Ramos (cell line): Measurements from ENCODE around the gene COLEC12.

ENCODE experiments used
- in situ Hi-C: fragments of 300-500 bp; cut with MboI; formaldehyde crosslinking; loops from one replicate; pipeline ENCODE4 v1.14.3; 2022; ENCODE audit warnings: low sequenced_read_pairs; ENCODE audit not compliant: unreplicated experiment

Gene COLEC12

DNA sequence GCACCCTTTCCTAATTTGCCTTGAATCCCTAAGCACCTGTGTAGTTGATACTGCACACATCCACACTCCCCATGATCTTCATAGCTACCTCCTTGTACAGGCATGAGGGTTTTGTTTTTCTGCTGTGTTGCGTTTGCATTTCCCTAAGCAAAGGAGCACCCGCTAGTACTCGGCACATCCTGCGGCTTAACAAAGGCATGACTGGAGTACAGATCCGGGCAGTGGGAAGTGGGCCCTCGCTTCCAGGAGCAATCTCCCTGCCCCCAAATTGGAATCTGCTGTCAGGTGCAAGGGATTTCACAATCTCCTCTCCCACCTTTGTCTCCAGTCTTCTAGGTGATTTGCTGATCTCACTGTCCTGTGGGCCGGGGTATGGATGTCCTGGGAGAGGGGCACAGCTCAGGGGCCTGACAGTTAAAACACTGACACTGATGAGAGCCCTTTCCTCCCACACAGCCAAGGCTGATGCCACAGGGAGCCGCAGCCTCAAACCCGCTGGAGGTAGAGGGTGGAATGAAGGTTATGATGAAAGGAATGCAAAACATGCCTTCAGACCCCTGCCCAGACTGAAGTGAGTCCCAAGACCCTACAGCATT is 133.9 kb downstream of the COLEC12 start:
- in situ Hi-C loops, result no loop called here

DNA sequence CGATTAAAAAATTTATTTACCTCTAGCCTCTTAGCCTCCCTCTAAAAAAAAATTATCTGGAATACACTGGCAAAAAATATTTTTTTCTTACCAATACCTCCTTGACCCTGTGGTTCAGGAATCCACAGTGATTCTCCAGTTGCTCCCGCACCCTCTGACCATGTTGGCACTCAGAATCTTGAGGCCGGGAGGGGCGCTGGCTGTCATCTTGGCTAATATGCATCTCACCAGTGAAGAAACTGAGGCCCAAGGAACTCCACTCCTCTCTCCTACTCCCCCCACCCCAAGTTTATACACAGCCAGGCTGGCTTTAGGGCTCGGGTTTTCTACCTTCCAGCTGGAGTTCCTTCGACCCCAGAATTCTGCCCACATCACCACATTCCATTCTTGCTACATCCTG is 134.8 kb downstream of the COLEC12 start:
- in situ Hi-C loops, result no loop called here

DNA sequence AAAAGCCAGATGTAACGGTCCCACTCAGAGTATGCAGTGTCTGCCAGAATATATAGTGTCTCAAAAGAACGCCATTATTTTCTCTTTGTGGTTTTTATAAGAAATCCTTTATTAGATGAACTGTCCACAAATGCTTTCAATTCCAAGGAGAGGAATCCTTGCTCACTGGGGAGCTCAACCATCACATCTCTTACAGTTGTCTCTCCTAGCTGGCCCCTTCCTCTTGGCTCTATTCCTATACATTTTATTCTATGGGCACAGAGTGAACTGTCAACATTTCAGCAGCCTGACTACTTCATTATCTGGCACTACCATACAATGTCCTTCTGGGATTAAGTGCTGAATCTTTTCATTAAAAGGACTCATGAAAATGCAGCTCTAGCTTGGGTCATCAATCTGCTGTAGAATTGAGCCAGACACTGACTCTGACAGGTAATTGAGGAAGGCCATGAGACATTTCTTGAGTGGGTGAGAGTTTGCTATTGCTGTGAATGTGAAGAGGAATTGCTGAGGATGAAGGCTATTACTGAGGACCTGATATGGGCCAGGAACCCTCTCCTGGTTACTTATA is 136.2 kb downstream of the COLEC12 start:
- in situ Hi-C loops, result no loop called here

DNA sequence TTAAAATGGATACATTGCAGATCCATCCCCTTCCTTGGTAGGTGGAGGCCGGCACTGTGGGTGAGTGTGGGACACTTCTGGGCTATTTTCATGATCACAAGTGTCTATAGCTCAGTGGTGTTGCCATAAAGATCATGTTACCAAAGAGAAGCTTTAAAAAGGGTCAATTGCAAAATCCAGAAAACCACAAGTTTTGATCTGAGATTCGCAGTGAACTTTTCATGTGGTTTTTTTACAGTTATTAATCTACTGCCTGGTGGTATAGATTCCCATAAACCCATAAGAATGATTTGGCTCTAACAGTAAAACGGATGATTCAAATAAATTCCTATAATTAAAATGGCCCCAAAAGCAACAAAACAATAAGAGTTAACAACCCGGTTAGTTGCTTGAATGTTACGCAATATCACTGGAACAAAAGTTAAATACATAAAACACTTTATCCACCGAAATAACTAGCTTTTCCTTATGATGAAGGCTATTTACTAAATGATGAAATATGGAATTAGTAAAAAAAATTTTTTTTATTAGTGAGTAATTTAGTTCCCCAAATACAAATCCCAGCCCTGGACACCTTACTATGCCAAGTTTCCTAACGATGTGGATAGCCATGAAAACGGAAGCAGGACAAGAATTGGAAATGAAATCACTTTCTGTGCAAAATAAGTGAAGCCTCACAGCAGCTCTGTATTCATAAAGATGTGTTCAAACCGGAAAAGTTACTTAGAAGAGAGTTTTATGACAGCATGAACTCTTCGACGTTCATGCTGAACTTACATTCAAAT is 137.0 kb downstream of the COLEC12 start:
- in situ Hi-C loops, result no loop called here

DNA sequence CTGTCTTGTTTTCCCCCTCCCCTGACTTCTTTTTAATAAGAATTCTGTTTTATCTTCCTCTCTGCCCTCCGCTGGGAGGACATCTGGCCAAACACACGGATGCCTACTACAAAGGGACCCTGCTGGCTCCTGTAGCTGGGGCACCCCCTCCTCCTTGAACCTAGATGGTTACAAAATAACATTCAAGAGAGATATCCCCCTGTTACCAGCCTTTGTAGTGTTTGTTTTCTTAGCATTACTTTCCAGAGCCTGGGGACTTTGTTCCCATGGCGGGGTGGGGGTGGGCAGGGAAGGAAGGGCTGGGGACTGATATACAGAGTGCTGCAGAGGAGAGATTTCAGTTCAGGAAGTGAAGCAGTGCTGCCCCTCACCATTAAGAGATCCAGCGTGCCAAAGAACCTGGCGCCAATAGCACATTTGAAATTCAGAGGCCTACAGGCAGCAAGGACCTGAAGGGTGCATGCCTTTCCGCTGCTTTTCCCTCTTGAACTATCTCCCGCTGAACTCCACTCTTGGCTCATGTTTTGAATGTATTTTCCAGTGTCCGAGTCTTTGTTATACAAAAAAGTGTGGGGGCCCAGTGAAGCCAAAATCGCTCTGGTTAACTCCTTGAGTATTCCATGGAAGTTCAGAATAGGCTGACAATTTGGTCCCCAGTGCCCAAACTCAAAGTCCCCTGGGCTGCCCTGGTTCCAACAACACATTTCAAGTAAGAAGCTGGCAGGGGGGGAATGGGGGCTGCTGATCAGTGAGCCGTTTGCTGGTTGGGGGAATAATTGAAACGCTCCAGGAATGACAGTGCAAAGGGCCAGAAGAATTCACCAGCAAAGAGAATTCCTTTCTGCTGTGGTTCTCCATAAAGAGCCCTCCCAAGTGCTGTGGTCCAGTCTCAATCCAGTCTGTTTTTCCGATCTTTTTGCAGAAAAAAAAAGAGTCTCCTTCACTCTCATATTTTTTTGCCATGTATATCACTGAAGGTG is 137.9 kb downstream of the COLEC12 start:
- in situ Hi-C loops, result no loop called here

DNA sequence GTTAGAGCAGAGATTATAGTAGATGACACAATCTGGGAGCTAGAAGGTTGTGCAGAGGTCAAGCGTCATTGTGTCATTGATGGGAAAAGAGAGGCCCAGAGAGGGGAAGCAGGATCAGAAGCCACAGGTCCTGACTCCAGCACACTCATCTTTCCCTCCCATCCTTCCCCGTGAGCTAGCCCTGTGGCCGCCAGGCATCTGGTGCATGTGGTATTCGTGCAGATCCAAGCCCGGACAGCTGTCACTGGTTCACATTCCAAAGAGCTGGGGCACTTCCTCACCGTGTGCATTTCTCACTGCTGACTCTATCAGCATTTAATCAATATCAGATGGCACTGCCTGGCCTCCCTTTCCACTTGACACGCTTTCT is 138.6 kb downstream of the COLEC12 start:
- in situ Hi-C loops, result no loop called here

DNA sequence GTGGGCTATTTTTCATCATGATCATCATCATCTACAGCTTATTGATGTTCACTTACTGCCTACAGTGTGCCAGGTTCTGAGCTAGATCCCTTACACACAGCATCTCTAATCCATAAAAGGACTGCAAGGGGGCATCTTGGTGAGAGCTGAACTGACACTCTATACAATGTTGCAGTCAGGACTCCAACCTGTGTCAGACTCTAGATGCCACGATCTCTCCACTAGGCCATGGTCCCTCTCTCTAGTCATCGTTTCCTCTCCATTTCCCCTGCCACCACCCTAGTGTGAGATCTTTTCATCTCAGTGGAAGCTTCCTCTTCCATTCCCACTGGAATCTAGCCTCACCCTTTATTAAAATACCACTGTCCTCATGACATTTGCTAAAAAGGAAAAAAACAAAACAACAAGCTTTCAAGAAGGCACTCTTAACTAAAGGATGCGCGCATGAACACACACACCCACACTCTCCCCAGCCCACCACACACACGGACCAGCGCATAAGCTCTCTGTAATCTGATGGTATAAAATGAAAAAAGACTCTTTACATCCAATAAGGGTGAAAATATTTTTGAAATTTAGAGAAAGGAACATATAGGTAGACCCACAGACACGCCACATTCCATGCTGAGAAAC is 139.3 kb downstream of the COLEC12 start:
- in situ Hi-C loops, result no loop called here

DNA sequence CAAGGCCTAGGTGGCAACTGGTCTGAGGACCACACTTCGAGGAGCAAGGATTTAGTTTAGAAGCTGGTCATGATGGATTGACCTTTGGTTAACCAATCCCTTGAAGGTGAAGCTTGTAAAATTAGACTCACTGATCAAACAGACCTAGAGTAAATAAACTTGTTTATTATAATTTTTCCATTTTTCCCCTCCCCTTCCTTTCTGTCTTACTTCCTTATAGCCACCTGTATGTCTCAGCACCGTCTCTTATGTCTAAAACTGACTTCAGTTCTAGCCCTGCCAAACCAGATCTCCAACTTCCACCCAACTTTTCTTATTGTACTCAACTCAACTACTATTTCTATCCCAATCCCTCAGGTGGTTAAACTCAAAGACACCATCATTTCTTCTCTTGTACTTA is 139.8 kb downstream of the COLEC12 start:
- in situ Hi-C loops, result no loop called here

DNA sequence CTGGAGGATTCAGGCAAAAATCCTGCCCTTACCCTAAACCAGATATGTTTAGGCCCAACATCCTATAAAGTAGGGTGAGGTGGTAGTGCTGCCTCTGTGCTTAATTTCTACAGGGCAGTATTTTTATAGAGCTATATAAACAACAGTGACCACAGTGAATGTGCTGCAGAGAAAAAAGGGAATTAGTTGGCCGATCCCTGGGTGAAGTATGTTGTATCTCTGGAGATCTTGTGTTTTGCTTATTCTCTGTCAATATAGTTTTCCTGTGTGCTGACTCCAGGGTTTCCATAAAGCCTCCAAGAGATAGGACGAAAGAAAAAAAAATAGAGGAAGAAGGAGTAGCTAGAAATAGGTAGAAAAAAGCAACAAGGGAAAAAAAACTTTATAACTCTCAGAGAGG is 143.7 kb downstream of the COLEC12 start:
- in situ Hi-C loops, result no loop called here

DNA sequence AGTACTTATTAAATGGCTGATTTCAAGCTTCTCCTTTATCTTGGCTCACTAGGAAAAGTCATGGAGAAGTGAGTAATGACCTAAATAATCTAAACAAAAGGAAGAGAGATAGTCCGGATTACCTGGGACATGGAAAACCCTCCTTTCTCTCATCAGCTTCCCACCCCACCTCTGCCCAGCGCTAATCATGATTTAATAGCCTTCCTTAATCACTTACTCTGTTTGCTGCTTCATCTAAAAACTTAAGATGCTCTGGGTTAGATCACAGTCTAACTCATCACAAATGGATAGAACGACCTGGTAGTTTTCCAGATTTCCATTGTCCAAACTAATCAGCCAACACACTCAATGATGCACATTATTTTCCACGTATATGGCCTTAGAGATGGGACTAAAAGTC is 144.8 kb downstream of the COLEC12 start:
- in situ Hi-C loops, result no loop called here

DNA sequence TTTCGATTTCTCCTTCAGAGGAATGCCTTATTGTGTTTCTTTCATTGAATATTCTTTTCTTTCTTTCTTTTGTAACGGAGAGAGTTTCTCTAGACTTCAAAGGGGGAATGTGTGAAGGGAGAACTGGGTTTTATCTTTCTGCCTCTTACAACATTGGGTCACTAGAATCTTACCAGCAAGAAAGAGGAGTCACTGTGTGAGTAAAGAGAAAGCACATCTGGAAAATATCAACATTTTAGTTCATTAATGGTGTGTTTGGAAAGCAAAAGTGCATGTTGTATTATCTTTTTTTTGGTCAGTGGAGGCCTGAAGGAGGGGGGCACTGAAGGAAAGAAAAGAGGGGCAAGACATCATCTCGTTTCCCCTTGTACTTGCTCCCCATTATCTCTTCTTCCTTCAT is 146.0 kb downstream of the COLEC12 start:
- in situ Hi-C loops, result no loop called here

DNA sequence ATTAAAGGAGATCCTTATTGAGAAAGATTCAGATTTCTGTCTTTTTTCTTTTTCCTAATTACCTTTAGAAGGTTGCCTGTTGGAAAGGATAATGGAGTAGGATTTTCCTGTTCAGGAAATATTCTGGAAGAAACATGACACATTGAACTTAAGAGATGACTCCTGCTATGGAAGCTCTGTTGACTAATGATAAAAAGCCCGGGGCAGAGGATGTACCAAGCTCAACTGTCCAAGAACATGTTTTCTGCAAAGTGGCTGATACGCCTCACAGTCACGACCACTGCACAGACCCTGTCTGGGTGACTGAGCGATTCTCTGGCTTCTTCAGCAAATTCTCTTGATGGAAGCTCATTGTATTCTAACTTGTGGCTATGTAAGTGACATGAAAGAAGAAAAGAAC is 146.5 kb downstream of the COLEC12 start:
- in situ Hi-C loops, result no loop called here

DNA sequence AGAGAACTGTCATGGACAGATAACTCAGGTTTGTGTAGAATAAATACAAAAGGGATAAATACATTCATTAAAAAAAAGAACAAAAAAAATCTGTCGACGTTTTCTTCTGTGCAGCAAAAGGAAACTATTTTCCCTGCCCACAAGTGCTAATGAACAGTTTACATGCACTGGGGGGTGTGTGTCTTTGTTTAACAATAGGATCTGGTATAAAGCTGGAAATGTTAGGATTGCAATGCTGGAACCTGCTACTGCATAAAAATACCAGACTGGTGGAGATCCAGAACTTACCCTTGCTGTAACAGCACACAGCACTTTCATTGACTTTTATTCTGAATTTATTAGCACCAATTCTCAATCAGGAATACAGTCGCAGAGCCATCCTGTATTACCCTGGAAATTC is 148.1 kb downstream of the COLEC12 start:
- in situ Hi-C loops, result no loop called here

DNA sequence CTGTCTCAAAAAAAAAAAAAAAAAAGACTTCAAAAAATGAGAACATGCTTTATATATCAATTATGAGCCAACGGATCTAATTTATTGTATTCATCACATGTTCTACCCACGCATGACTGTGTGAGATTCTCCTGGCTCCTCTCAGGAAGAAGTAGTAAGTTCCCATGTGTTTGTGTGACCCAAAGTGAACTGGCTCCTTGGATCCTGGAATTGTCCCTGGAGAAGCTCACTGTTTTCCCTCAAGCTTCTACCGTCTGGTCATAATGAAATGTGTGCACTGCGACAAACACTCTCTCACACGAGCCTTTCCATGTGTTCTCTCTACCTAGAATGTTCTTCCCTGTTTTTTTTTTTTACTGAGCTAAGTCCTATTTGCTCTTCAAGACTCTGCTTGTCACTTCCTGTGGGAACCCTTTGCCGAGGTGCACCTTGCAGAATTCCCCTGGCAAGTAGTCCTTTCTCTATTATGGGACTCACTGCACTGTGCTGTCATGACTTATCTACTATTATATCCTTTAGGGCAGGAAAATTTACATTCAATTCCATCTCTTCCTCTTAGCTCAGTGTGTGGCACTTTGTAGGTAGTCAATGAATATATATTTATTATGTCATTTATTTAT is 149.4 kb downstream of the COLEC12 start:
- in situ Hi-C loops, result no loop called here

DNA sequence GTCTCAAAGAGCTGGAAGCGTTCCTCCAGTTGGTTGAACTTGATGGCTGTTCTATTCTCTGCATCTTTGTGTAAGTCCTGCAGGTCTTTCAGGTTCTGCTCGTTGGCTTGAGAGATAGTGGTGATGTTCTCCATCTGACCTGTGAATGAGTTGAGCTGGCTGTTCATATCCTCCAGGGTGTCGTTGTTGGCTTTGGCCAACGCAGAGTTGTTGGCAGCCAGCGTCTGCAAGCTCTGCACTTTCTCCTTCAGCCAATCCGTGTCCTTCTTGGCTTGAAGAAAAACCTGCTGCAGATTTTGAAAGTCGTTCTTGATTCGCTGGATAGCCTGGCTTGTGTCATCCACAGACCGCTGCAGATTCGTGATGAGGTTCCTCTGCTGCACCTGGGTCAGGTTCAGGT is 153.9 kb downstream of the COLEC12 start:
- in situ Hi-C loops, result no loop called here

DNA sequence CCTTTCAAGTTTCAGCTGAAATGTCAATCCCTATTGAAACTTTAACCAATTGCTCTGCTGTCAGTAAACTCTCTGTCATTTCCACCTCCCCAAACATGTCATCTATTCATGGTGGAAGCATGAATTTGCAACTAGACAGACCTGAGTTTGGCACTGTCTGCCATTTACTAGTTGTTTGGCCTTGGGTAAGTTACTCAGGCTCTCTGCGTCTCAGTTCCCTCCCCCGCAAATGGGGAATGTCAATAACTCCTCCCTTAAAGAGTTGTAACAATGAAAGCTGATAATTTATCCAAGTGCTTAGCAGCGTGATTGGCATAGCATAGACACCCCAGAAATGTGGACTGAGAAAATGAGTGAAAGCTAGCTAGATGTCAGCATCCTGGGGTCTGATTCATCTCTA is 159.4 kb downstream of the COLEC12 start:
- in situ Hi-C loops, result no loop called here

DNA sequence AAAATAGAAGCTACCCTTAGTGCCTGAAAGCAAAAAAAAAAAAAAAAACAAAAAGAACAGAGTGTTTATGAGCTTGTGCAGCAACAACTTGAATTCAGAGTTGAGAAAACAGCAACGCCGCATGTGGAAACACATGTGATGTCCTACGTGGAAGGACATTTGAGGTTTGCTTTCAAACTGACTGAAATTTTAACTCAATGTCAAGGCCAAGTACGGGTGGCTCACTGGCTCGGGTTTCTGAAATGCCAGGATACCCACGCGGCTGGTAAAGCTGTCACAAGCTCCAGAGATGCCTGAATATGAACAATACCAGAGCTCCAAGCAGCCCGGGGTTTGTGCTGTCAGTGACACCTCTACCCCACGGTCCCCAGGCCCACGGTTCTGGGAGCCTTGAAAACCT is 160.5 kb downstream of the COLEC12 start:
- in situ Hi-C loops, result no loop called here

DNA sequence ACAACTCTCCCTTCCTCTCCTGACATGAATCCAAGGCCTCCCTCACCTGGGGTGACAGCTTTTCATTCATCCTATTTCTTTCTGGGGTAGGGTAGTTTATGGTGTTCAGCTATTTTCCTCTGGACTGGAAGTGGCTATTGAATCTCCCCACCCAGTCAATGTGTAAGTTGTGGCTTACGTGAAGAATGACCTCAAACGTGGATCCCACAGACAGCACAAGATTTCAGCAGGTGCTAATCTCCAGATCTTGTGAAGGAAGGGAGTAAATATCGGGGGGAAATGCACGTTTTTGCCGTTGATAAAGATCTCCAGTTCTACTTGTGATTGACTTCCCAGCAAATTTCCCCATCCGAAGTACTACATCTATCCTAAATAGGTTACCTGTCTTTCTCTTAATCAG is 161.3 kb downstream of the COLEC12 start:
- in situ Hi-C loops, result no loop called here

DNA sequence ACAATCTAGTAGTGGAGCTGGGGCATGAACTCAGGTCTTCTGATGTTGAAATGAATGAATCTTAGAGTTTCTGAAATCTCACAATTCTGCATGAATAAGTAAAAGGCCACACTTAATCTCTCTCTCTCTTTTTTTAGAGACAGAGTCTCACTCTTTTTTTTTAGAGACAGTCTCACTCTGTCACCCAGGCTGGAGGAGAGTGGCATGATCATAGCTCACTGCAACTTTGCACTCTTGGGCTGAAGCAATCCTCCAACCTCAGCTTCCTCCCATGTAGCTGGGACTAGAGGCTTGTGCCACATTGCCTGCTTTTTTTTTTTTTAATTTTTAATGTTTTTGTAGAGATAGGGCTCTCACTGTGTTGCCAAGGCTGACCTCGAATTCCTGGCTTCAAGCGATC is 163.8 kb downstream of the COLEC12 start:
- in situ Hi-C loops, result no loop called here

DNA sequence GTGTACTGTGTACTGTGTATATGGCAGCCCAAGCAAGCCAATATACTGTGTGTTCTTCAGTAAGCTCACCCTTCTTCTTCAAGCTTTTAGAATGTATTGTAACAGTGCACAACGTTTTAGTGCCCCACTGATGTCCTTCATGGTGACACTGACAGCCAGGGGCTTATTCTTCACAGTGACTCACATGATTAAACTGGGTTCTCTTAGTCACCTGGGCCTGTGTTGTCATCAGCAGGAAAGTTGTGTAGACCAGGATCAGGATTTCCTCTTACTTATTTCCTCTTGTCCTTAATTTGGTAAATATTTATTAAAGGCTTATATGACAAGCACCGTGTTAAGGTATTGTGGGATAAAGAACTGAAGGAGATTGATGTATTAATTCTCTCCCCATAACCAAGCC is 164.8 kb downstream of the COLEC12 start:
- in situ Hi-C loops, result no loop called here
